HepG2 (cell line): ENCODE measurements around the gene GYPA.
"Not testable (repeated sequence)": the region's sequence is repeated elsewhere in the genome, so short reads cannot be mapped to it uniquely, and the experiment has no call there.

Experiments used
- IRF2 ChIP-seq: IDR thresholded peaks from 2 replicates; pipeline ENCODE4 v1.6.1; 2018; ENCODE audit warnings: missing genetic modification reagents, missing compliant biosample characterization
- ZNF446 ChIP-seq: sonication (generic); formaldehyde crosslinking; IDR thresholded peaks from 2 replicates; pipeline ENCODE4 v1.5.0; 2020; ENCODE audit warnings: mild to moderate bottlenecking, missing genetic modification reagents
- TF ChIP-seq, protein P1 (sequence below): sonication (generic); formaldehyde crosslinking; IDR thresholded peaks from 2 replicates; pipeline ENCODE4 v1.8.1; 2023; ENCODE audit warnings: mild to moderate bottlenecking, missing genetic modification reagents, borderline replicate concordance

DNA sequence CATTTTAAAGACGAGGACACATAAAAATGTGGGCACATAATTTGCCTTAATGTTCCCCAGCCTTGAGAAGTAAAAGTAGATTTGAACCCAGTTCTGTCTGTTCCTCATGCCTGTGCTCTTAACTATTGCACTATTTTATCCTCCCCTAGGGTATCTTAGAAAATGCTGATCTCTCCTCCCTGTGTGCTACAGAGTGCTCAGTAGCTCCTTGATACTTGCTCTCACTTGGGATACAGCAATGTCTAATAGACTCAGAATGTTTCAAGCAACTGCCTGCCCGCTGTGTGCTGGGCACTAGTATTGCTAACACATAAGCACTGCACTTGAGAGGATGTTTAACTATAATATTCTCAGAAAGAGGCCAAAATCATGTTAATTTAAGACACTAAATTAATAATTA, 971 bp downstream of the GYPA start:
- TF ChIP-seq, protein P1, sequence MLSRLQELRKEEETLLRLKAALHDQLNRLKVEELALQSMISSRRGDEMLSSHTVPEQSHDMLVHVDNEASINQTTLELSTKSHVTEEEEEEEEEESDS (CRISPR knock-in tag): not testable (repeated sequence)
- TF ChIP-seq IRF2, ZNF446 (CRISPR knock-in tag): not testable (repeated sequence)
